ENCODE results near the gene IFIT5.
"Not testable (repeated sequence)": the region's sequence is repeated elsewhere in the genome, so short reads cannot be mapped to it uniquely, and the experiment has no call there.

The IFIT5 gene

DNA sequence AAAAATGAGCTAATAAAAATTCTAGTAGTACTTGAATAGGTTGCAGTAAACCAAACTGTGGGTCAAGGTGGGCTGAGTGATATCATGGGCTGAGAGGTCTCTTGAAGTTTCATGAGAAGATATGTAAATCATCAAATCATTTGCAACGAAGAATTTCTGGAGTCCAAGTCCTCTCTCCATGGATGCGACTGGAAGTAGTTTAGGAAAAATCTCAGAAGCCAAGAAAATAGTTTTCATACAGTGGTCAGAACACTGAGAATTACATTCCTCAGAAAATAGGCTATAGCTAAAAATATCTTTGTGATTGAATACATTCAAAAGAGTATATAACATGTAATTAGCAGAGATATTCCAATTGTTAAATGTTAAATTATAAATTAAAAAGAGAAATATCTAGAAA, 25.6 kb upstream of the IFIT5 start:
- TF ChIP-seq ZNF274 (IDR thresholded peaks at IDR 0.05; ENCODE audit: low read depth, low read length), result no peak
- no peak overlapping the region for H3K4me3 ChIP-seq (ENCODE audit: low read length)

DNA sequence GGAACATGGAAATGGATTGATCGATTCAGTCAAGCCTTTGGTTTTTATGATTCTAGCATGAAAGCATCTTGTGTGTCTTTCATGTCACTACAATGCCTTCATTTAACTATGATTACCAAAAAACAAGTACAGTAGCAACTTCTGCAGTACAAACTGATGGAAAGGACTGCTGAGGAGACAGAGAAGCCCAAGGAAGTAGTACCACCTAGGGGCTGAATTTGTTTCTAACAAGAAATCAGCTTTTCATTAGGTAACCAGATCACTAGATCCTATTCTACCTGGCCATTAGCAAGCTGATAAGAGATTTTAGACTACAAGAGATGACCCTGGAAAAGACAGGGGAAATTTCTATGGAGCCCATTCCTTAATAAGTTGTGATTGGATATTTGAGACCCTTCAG, 25.1 kb upstream of the IFIT5 start:
- H3K4me3 ChIP-seq (ENCODE audit: low read length), result no peak overlapping the region
- no peak for TF ChIP-seq ZNF274 (IDR thresholded peaks at IDR 0.05; ENCODE audit: low read depth, low read length)

DNA sequence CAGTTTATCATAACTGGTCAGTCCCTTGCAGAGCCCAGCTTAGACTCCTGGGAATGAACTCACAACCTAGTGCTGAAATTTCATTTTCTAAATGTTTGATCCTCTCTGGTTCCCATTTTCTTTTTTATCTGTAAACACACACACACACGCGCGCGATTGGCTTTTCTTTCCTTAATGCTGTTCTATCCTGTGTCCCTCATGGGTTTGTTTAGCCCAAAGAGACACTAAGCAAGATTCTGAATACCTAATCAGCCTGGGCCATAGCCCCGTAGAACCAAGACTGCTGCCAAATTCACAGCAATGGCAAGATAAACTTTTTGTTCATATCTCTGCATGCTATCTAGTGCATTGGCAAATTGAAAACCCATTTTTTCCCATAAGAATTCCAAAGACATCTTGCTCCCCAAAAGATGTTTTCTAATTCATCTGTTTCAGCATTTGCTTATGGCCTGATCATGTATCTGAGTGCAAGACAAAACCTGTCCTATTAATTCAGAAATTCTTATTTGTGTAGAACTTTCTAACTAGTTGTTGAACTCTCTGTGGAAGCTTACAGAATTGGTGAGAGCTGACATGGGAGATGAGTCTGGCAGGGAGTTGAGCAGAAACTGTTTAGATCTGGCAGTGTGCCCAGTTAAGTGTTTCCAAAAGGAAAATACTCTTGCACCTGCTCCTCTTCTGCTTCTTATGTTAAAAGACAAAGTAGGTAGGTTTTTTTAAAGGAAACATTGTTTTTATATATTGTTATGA, 23.7 kb upstream of the IFIT5 start:
- no peak overlapping the region for H3K4me3 ChIP-seq (ENCODE audit: low read length)
- no peak for TF ChIP-seq ZNF274 (IDR thresholded peaks at IDR 0.05; ENCODE audit: low read depth, low read length)

DNA sequence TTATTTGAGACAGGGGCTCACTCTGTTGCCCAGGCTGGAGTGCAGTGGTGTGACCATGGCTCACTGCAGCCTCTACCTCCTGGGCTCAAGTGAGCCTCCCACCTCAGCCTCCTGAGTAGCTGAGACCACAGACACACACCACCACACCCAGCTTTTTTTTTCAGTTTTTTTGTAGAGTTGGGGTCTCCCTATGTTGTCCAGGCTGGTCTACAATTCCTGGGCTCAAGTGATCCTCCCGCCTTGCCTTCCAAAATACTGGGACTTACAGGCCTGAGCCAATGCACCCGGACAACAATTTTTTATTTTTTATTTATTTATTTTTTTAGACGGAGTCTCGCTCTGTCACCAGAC, 23.2 kb upstream of the IFIT5 start:
- H3K4me3 ChIP-seq (ENCODE audit: low read length), result not testable (repeated sequence)

DNA sequence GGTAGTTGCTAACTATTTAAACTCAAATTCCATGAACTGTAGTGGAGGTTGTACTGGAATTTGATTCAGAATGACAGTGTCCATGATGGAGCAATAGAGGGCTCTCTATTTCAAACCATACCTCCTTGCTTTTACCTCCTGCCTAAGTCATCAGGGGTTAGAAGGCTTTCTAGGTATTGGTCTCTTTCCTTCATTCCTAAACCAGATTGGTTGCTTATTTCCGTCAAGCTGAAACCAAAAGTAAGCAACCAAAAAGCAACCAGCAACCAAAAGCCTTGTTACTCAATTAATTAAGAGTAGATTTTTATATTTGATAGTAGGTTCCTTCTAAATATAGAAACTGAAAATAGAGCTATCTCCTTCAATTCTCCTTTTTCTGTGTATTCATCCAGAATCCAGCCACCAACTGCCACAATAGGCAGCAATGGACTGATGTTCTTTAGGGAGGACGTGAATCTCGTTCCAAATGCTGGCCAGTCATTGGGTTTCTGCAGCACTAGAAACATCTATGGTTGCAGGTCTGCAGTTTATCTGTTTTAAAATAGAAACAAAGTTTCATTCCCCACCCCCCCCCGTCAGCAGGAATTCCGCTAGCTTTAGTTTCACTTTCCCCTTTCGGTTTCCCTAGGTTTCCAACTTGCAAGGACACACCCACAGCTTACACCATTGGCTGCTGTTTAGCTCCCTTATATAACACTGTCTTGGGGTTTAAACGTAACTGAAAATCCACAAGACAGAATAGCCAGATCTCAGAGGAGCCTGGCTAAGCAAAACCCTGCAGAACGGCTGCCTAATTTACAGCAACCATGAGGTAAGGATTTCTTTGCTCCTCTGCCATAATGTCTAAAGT, 22.2 kb upstream of the IFIT5 start, which contains the start of gene IFIT1:
Gene IFIT1 (plus strand): TSS at position 717 of the 850 bp plus-strand sequence. CDS start 90 bp downstream, at position 807.
- TF ChIP-seq ZNF274 (IDR thresholded peaks at IDR 0.05; ENCODE audit: low read depth, low read length), result no peak
- peak within 1 kb of the TSS; percentile 97 for H3K4me3 ChIP-seq (ENCODE audit: low read length)

GRCh38 chr10:89392974-89393373, 21.4 kb upstream of the IFIT5 start:
- no peak for TF ChIP-seq ZNF274 (IDR thresholded peaks at IDR 0.05; ENCODE audit: low read depth, low read length)
- peak overlapping the region; percentile 97 for H3K4me3 ChIP-seq (ENCODE audit: low read length)

DNA sequence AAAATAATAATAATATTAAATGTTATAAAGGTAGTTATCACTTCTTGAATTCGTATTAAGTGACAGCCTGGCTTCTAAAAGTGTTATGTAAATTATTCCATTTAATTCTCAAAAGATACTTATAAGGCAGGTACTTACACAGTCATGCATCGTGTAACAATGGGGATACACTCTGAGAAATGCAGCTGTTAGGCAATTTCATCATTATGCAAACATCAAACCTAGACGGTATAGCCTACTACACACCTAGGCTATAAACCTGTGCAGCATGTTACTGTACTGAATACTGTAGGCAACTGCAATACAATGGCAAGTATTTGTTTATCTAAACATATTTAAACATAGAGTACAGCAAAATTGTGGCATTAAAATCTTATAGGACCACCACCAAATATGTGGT, 20.5 kb upstream of the IFIT5 start:
- no peak for TF ChIP-seq ZNF274 (IDR thresholded peaks at IDR 0.05; ENCODE audit: low read depth, low read length)
- no peak overlapping the region for H3K4me3 ChIP-seq (ENCODE audit: low read length)

- no peak for TF ChIP-seq ZNF274 (IDR thresholded peaks at IDR 0.05; ENCODE audit: low read depth, low read length)
- H3K4me3 ChIP-seq (ENCODE audit: low read length), result no peak overlapping the region
These were observed 19.2 kb upstream of the IFIT5 start for GRCh38 chr10:89395141-89395540.

DNA sequence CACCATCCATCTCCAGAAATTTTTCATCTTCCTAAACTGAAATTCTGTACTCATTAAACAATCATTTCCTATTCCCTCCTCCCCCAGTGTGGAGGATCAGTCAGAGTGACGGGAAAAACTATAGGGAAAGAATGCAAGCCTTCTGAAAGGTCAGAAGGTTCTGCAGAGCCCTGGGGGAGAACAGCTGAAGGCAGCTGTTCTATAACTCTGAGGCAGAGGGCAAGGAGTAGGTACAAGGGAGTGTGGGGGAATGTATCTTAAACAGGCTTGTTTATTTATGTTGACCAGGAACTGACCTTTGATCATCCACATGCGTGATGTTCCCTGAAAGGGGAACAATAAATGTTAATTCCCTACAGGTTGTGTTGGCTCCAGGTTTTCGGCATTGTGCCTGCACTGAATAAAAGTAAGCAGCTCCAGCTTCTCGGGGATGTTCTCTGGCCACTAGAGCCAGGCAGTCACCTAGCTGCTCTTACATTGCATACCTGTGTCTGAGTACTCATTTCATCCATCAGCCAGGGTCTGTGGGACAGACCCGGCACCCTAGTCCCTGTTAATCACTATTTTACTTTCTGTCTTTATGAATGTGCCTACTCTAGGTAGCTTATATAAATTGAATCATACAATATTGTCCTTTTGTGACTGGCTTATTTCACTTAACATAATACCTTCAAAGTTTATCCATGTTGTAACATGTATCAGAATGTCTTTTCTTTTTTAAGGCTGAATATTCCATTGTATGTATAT, 16.2 kb upstream of the IFIT5 start:
- no peak overlapping the region for H3K4me3 ChIP-seq (ENCODE audit: low read length)
- TF ChIP-seq ZNF274 (IDR thresholded peaks at IDR 0.05; ENCODE audit: low read depth, low read length), result no peak

DNA sequence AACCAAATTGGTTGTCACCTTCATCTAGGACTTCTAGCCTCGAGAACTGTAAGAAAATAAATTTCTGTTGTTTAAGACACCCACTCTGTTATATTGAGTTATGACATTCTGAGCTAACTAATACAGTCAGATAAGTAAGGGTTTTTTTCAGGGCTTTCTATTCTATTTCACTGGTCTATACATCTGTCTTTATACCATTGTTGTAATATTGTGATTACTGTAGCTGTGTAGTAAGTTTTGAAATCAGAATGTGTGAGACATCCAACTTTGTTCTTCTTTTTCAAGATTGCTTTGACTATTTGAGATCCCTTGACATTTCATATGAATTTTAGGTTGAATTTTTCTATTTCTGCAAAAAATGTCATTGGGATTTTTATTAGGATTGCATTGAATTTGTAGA, 14.4 kb upstream of the IFIT5 start:
- H3K4me3 ChIP-seq (ENCODE audit: low read length), result no peak overlapping the region
- TF ChIP-seq ZNF274 (IDR thresholded peaks at IDR 0.05; ENCODE audit: low read depth, low read length), result no peak

GRCh38 chr10:89403043-89403442, 11.3 kb upstream of the IFIT5 start:
- TF ChIP-seq ZNF274 (IDR thresholded peaks at IDR 0.05; ENCODE audit: low read depth, low read length), result no peak
- H3K4me3 ChIP-seq (ENCODE audit: low read length), result no peak overlapping the region

GRCh38 chr10:89404104-89405047, 10.0 kb upstream of the IFIT5 start:
- TF ChIP-seq ZNF274 (IDR thresholded peaks at IDR 0.05; ENCODE audit: low read depth, low read length), result no peak
- no peak overlapping the region for H3K4me3 ChIP-seq (ENCODE audit: low read length)

DNA sequence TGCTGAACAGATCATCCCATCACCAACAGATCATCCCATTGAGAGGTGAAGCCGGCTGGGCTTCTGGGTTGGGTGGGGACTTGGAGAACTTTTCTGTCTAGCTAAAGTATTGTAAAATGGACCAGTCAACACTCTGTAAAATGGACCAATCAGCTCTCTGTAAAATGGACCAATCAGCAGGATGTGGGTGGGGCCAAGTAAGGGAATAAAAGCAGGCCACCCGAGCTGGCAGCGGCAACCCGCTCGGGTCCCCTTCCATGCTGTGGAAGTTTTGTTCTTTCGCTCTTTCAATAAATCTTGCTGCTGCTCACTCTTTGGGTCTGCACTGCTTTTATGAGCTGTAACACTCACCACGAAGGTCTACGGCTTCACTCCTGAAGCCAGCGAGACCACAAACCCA, 8.2 kb upstream of the IFIT5 start:
- not testable (repeated sequence) for H3K4me3 ChIP-seq (ENCODE audit: low read length)

GRCh38 chr10:89407792-89408191, 6.6 kb upstream of the IFIT5 start:
- H3K4me3 ChIP-seq (ENCODE audit: low read length), result not testable (repeated sequence)

DNA sequence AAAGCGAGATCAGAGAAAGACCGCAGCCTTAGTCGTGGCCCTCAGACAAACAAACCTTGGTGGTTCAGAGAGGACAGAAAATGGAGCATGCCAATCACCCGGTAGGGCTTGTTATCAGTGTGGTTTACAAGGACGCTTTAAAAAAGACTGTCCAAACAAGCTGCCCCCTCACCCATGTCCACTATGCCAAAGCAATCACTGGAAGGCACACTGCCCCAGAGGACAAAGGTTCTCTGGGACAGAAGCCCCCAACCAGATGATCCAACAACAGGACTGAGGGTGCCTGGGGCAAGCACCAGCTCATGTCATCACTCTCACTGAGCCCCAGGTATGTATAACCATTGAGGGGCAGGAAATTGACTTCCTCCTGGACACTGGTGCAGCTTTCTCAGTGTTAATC, 5.1 kb upstream of the IFIT5 start:
- H3K4me3 ChIP-seq (ENCODE audit: low read length), result not testable (repeated sequence)

DNA sequence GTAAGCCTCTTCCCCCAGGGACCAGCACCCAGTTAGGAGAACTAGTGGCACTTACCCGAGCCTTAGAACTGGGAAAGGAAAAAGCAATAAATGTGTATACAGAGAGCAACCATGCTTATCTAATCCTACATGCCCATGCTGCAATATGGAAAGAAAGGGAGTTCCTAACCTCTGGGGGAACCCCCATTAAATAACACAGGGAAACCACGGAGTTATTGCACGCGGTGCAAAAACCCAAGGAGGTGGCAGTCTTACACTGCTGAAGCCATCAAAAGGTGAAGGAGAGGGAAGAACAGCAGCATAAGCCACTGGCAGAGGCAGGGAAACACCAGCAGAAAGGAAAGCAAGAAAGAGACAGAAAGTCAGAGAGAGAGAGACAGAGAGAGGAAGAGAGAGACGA, 3.8 kb upstream of the IFIT5 start:
- H3K4me3 ChIP-seq (ENCODE audit: low read length), result not testable (repeated sequence)

DNA sequence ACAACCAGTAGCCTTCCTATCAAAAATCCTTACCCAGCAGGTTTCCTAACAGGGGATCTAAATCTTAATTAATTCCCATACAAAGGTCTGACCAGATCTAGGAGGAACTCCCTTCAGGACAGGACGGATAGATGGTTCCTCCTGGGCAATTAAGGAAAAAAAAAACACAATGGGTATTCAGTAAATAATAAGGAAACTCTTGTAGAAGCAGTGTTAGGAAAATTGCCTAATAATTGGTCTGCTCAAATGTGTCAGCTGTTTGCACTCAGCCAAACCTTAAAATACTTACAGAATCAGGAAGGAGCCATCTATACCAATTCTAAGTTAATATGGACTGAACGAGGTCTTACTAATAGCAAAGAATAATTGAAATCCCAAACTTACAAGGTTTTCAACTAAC, 3.2 kb upstream of the IFIT5 start:
- not testable (repeated sequence) for H3K4me3 ChIP-seq (ENCODE audit: low read length)

DNA sequence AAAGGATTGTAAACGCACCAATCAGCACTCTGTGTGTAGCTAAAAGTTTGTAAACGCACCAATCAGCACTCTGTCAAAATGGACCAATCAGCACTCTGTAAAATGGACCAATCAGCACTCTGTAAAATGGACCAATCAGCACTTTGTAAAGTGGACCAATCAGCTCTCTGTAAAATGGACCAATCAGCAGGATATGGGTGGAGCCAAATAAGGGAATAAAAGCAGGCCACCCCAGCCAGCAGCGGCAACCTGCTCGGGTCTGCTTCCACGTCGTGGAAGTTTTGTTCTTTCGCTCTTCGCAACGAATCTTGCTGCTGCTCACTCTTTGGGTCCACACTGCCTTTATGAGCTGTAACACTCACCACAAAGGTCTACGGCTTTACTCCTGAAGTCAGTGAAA, 2.1 kb upstream of the IFIT5 start:
- H3K4me3 ChIP-seq (ENCODE audit: low read length), result not testable (repeated sequence)
